Endodermal cell (in vitro differentiated cells): ENCODE measurements around the gene RAB31. TPM values are rescaled to one million over a fixed set of nuclear protein-coding genes. Genes with fewer than 3 reads are reported as not detected.

Experiments used
- DNase-seq: peaks from one replicate; pipeline ENCODE4 v3.0.0-alpha.2; 2017
- H3K27ac ChIP-seq: 2 replicates; pipeline ENCODE4 v1.5.1; 2013; ENCODE audit warnings: mild to moderate bottlenecking, low read depth, low read length, moderate library complexity
- H3K27me3 ChIP-seq: 2 replicates; pipeline ENCODE4 v1.6.1; 2013; ENCODE audit warnings: mild to moderate bottlenecking, low read length, moderate library complexity; ENCODE audit not compliant: insufficient read depth, control insufficient read depth, poor library complexity, severe bottlenecking
- H3K36me3 ChIP-seq: 2 replicates; pipeline ENCODE4 v1.7.0; 2013; ENCODE audit warnings: mild to moderate bottlenecking, low read length, moderate library complexity; ENCODE audit not compliant: control insufficient read depth, insufficient read depth
- H3K4me1 ChIP-seq: one replicate; pipeline ENCODE4 v1.7.0; 2013; ENCODE audit warnings: low read length; ENCODE audit not compliant: control insufficient read depth, insufficient read depth
- H3K4me3 ChIP-seq: 2 replicates; pipeline ENCODE4 v1.5.1; 2013; ENCODE audit warnings: mild to moderate bottlenecking, low read length, moderate library complexity
- H3K9ac ChIP-seq: 2 replicates; pipeline ENCODE4 v1.6.1; 2013; ENCODE audit warnings: mild to moderate bottlenecking, low read length, moderate library complexity; ENCODE audit not compliant: poor library complexity, severe bottlenecking; ENCODE audit errors: extremely low read depth
- H3K9me3 ChIP-seq: 2 replicates; pipeline ENCODE4 v1.6.1; 2013; ENCODE audit warnings: mild to moderate bottlenecking, low read length, moderate library complexity; ENCODE audit not compliant: control insufficient read depth
- H3K27ac Mint-ChIP-seq: 2 replicates; pipeline ENCODE4 v1.8.0; 2020; ENCODE audit warnings: mixed read lengths
- H3K27me3 Mint-ChIP-seq: 2 replicates; pipeline ENCODE4 v1.8.0; 2021; ENCODE audit warnings: mild to moderate bottlenecking, mixed read lengths; ENCODE audit not compliant: insufficient read depth
- H3K36me3 Mint-ChIP-seq: 2 replicates; pipeline ENCODE4 v1.8.0; 2020; ENCODE audit warnings: low read depth, mixed read lengths
- H3K4me1 Mint-ChIP-seq: 2 replicates; pipeline ENCODE4 v1.8.0; 2020; ENCODE audit warnings: mixed read lengths
- H3K4me3 Mint-ChIP-seq: 2 replicates; pipeline ENCODE4 v1.8.0; 2020; ENCODE audit warnings: mild to moderate bottlenecking, moderate library complexity, mixed read lengths
- H3K9me3 Mint-ChIP-seq: 2 replicates; pipeline ENCODE4 v1.8.0; 2020; ENCODE audit warnings: mild to moderate bottlenecking, mixed read lengths
- CTCF ChIP-seq: fragments of 200-600 bp; sonication (generic); conservative IDR thresholded peaks from 2 replicates; pipeline ENCODE4 v1.5.0; 2021; ENCODE audit warnings: antibody characterized with exemption, mild to moderate bottlenecking
- WGBS, 2 experiments: methylation state at CpG; one replicate each; pipeline versions ENCODE4 v1.1.5 to v1.1.7; 2013; ENCODE audit warnings: missing lambda C conversion rate in 2 of 2, mixed read lengths in 1 of 2; ENCODE audit not compliant: insufficient coverage in 1 of 2, insufficient read length in 1 of 2; 5-methylcytosine and 5-hydroxymethylcytosine counted together
- total RNA-seq, 2 donors: library from RNA; stranded (reverse); fragmentation: NEBNext Ultra II Directional in 1 of 2; extraction: Animal tissue kit (Norgen Biotek cat#: 25700) in 1 of 2; gene quantifications; 2 replicates in 1 of 2; 3 replicates in 1 of 2; pipeline ENCODE4 v1.2.1, GENCODE V29; 2021

The RAB31 gene
- total RNA-seq, 2 donors from 2014 or later = 11.7 to 20.3 TPM

- peaks cover 2% of the 10 kb centered on the region for H3K36me3 Mint-ChIP-seq
- no peak overlapping the region for H3K27ac Mint-ChIP-seq
- H3K9me3 Mint-ChIP-seq = peaks cover 2% of the 10 kb centered on the region
- Histone ChIP-seq H3K27ac (no peak overlapping the region), H3K9me3 (no peaks in the 10 kb centered on the region), H3K4me3 (no peak overlapping the region), H3K36me3 (no peaks in the 10 kb centered on the region), H3K9ac (no peak overlapping the region), H3K4me1 (no peaks in the 10 kb centered on the region), H3K27me3 (no peaks in the 10 kb centered on the region)
- H3K4me1 Mint-ChIP-seq = peaks cover 5% of the 10 kb centered on the region
- H3K27me3 Mint-ChIP-seq = no peaks in the 10 kb centered on the region
- H3K4me3 Mint-ChIP-seq = no peak overlapping the region
- peak; percentile 19 for DNase-seq
- WGBS, 2 experiments = 94 to 96% methylated on average over 3 to 4 of the region's 4 CpGs
- TF ChIP-seq CTCF = no peak
Observed at GRCh38 chr18:9826685-9827084, 118.6 kb downstream of the RAB31 start.

DNA sequence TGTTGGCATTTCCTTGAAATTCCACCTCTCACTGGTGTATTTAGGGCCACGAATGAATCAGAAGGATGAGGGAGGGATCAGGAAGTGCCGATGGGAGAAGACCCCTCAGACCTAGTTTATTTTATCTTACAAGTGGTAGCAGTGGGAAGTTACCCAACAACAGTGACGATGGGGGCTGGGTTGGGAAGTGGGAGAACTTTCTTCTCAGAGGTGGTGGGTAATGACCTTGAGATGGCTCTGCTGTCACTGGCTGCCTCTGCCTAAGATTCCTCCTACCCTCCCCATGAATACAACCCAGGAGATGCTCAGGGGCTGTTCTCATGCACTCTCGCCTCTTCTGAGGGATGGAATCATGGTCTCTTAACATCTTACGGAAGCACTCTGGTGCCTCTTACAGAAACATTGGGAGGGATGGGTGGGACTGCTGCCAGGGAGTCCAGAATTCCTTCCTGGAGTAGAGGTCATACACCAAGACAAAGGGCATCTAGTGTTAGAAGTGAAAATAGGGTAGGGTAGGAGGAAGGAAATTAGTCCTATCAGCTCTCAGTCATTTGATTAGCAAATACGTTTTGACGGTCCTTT, 119.2 kb downstream of the RAB31 start:
- no peak overlapping the region for H3K4me3 Mint-ChIP-seq
- peaks cover 2% of the 10 kb centered on the region for H3K9me3 Mint-ChIP-seq
- H3K27me3 Mint-ChIP-seq = no peaks in the 10 kb centered on the region
- peaks cover 2% of the 10 kb centered on the region for H3K36me3 Mint-ChIP-seq
- no peak for TF ChIP-seq CTCF
- Histone ChIP-seq H3K27ac (no peak overlapping the region), H3K36me3 (no peaks in the 10 kb centered on the region), H3K4me3 (no peak overlapping the region), H3K9me3 (no peaks in the 10 kb centered on the region), H3K9ac (no peak overlapping the region), H3K4me1 (no peaks in the 10 kb centered on the region), H3K27me3 (no peaks in the 10 kb centered on the region)
- 93 to 100% methylated on average over 3 to 7 of the region's 7 CpGs for WGBS, 2 experiments
- no peak overlapping the region for H3K27ac Mint-ChIP-seq
- peaks cover 5% of the 10 kb centered on the region for H3K4me1 Mint-ChIP-seq
- peak; percentile 20 for DNase-seq

GRCh38 chr18:9827793-9828505, 119.8 kb downstream of the RAB31 start:
- Histone ChIP-seq H3K4me1 (no peaks in the 10 kb centered on the region), H3K9me3 (no peaks in the 10 kb centered on the region), H3K4me3 (no peak overlapping the region), H3K36me3 (no peaks in the 10 kb centered on the region), H3K27ac (no peak overlapping the region), H3K9ac (no peak overlapping the region), H3K27me3 (no peaks in the 10 kb centered on the region)
- H3K27ac Mint-ChIP-seq = no peak overlapping the region
- H3K4me3 Mint-ChIP-seq = no peak overlapping the region
- H3K9me3 Mint-ChIP-seq = peaks cover 2% of the 10 kb centered on the region
- 87 to 90% methylated on average over 9 to 14 of the region's 14 CpGs for WGBS, 2 experiments
- TF ChIP-seq CTCF = no peak
- peaks cover 2% of the 10 kb centered on the region for H3K36me3 Mint-ChIP-seq
- H3K27me3 Mint-ChIP-seq = no peaks in the 10 kb centered on the region
- peaks cover 5% of the 10 kb centered on the region for H3K4me1 Mint-ChIP-seq
- peak; percentile 24 for DNase-seq
